Measurements from ENCODE around the gene PDC.
"Not testable (repeated sequence)": the region's sequence is repeated elsewhere in the genome, so short reads cannot be mapped to it uniquely, and the experiment has no call there.

The PDC gene

DNA sequence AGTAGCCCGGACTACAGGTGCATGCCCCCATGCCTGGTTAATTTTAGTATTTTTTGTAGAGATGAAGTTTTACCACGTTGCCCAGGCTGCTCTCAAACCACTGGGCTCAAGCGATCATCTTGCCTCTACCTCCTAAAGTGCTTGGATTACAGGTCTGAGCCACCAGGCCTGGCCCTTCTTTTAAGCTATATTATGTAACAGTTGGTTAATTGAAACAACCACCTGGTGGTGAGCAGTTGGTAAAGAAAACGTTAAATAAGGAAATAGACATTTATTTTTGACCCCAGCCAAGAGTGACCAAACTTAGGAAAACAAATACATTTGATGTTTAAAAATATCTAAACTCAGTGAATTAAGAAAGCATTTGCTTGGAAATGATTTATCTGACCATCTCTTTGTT lies 12.1 kb upstream of the PDC start:
- DNase-seq (ENCODE audit: low read depth in 2 of 3, low spot score in 1 of 3) = no peak

DNA sequence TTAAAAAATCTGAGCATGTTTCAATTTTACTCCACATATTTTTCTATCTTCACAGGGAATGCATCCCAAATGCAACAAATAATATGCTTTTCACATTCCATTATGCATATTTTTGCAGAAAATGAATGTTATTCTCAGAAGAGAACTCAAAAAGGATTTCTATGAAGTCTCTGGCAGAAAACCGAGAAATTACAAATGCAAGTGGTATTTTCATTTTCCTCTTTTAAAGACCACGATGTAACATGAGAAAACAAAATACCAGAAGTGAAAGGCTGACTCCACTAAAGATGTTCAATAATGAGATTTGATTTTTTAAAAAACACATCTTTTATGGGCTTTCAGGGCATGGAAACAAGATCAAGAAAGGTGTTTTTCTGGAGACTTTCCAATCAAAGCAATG lies 5.0 kb upstream of the PDC start:
- DNase-seq (ENCODE audit: low read depth in 2 of 3, low spot score in 1 of 3) = no peak

DNA sequence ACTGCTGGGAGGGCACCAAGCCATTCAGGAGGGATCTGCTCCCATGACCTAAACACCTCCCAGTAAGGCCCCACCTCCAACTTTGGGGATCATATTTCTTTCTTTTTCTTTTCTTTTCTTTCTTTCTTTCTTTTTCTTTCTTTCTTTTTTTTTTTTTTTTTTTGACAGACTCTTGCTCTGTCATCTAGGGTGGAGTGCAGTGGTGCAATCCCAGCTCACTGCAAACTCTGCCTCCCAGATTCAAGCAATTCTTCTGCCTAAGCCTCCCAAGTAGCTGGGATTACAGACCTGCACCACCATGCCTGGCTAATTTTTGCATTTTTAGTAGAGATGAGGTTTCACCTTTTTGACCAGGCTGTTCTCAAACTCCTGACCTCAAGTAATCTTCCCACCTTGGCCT lies 4.6 kb upstream of the PDC start:
- not testable (repeated sequence) for DNase-seq (ENCODE audit: low read depth in 2 of 3, low spot score in 1 of 3)

DNA sequence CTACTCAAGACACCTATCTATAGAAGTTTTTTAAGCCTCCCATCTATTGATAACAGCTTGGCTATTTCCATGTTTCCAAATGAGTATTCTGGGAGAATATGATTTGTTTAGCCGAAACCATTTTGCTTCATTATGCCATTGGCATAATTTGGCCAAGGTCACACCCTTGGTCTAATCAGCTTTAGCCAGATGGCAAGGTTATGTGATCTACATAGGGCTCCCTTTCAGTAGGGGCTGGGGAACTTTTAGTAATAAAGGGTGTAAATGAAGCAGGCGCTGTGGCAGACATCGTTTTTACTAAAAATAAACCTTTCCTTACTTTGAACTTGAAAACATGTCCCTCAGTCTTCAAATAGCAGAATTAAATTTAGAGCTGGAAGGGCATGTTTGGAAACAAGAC lies 3.0 kb upstream of the PDC start:
- DNase-seq (ENCODE audit: low read depth in 2 of 3, low spot score in 1 of 3) = no peak

DNA sequence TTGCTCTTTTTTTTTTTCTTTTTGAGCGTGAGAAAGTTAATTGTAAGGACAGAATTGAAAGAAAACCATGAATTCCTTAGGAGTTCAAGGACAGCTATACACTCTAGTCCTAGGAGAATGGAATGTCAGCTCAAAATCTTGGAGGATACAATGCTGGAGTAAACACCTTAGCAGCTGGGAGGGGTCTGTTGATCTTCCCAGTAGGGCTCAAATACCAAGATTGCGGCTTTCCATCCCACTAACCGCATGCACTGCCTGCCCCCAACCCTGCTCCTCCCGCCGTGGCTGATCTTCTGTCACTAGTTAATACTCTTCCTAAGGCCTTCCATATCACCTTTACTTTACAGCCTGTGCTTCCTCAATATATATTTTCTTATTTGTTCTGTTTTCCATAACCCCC lies 2.6 kb upstream of the PDC start:
- no peak for DNase-seq (ENCODE audit: low read depth in 2 of 3, low spot score in 1 of 3)

DNA sequence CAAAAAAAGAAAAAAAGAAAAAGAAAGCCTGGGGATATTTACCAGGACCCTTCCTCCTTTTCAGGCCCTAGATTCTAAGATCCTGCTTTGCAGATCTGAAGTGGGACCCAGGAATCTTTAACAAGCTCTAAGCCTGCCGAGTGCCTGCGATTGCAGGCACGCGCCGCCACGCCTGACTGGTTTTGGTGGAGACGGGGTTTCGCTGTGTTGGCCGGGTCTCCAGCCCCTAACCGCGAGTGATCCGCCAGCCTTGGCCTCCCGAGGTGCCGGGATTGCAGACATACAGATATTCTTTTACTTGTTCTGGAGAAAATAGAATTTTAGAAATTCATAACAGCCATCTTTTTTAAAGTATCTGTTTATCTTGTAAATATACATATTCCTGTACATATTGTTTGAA lies 1.8 kb downstream of the PDC start:
- not testable (repeated sequence) for DNase-seq (ENCODE audit: low read depth in 2 of 3, low spot score in 1 of 3)

DNA sequence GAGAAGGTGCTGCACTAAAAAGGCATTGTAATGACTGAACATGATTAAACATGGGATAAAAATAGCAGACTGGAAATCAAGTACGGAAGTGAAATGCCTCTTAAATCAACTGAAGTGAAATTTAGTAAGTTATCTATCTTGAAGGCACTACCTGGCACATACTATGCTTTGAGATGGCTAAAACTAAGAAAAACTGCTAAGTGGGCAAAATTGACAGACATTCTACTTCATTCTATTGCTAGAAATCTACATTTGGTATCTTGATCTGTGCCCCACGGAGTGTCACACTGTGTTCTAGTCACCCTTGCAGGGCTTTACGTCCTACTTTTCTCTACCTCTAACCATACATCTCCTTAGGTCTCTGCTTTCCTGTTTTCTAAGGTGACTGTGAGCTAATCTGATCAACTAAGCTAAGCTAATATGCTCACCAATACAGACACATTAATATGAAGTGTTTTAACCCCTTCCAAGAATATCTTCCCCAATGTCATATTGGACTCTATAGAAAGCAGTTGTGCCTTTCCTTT lies 4.1 kb downstream of the PDC start:
- DNase-seq (ENCODE audit: low read depth in 2 of 3, low spot score in 1 of 3) = no peak

DNA sequence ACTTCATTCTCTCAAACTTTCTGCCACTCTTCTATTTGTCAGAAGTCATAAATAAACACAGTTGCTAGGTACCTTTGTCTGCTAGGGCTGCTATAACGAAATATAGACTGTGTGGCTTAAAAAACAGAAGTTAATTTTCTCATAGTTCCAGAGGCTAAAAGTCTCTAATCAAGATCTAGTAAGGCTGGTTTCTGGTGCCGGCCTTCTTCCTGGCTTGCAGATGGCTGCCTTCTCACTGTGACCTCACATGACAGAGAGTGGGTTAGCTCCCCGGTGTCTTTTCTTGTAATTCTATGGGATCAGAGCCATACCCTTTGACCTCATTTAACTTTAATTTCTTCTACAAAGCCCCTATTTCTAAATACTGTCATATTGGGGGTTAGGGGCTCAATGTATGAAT lies 5.9 kb downstream of the PDC start:
- DNase-seq (ENCODE audit: low read depth in 2 of 3, low spot score in 1 of 3) = no peak

DNA sequence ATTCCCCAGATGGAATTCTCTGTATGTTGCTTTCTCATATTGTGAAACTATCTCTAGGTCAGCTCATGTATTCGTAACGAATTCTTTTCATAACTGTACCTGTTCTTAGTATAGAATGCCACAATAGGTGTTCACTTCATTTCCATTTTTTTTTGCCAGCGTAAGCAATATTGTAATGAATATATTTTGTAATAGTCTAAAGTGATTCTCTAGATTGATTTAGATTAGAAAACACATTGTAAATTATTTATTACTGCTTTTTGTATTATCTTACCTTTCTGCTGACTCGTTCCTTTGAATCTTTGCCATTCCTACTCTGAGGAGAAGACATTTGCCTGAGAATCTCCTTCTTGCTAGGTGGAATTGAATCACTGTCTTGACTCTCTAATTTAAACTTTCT lies 14.8 kb downstream of the PDC start:
- no peak for DNase-seq (ENCODE audit: low read depth in 2 of 3, low spot score in 1 of 3)

DNA sequence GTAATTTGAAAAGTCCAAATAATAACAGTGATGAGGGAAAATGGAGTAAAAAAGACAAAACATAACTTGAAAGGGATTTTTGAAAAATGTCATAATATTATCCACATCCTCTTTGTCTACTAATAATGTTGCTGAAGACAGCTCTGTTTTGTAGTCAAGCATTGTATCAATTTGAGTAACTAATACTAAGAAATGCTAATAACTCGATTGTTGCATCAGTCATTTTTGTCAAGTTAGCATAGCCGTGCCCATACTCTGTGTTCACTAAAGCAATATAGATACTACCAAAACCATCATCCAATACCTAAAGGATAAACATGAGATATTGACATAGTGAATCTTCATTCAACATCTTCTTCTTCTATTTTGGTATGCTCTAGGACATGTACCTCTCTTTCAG lies 17.3 kb downstream of the PDC start:
- DNase-seq (ENCODE audit: low read depth in 2 of 3, low spot score in 1 of 3) = no peak

DNA sequence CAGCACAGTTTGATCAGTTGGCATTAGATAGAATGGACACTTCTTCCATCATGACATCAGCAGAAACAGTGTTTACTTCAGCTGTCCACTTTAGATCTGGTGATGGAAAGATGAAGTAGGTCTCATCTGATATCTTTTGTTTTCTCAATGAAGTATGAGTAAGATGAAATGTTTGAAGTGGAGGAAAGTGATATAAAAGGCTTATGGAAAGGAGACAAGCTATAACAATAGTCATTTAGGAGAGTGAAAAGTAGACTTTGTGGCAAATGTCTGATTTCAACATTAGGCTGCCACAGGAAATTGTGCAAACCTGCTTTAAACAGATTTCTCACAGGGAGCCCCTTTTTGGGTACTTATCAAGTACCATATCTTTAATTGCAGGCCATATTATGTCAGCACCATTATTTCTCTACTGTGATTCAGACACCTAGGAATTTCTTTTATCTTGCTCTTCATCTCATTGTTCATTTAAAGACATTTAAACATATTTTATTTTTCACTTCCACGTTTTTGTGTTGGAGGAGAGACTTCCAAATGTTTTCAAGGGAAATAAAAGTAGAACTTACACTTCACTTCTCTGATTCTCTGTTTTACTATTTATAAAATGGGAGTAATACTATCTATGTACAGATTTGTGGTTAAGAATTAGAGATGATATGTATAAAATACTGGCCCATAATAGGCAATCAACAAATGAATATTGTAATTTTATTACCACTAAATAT lies 18.1 kb downstream of the PDC start:
- DNase-seq (ENCODE audit: low read depth in 2 of 3, low spot score in 1 of 3) = no peak

DNA sequence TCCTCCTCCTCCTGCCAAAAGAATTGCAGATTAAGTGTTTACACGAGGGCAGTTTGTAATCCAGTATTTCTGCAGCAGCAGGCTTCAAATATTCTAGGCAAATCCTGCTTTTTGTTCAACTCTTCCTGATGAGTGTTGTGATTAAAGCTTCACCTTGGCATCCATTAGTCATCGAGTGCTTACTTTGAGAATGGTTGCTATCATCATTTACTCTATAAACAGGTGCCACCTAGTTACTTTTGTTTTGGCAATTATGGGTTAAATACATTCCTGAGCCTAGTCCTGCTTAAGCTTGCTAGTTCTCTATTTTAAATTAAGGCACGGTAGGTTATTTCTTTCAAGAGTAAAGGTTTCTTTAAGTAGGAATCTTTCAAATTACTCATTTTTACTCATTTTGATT lies 20.3 kb downstream of the PDC start:
- no peak for DNase-seq (ENCODE audit: low read depth in 2 of 3, low spot score in 1 of 3)

DNA sequence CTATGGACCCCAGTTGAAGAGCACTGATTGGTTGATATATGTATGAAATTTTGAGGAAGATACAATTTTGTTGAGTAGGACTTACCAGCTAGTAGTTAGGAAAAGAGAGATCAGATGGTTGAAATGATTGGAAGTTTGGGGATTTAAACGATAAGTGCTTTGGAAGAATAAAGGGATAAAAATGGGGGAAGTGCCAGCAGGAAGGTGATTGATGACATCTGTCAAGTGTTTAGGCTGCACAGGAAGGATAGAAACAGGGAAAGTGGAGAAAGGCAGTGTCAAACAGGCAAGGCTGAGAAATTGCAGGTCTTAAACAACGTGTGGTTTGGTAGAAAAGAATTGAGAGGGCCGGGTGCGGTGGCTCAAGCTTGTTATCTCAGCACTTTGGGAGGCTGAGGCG lies 22.3 kb downstream of the PDC start:
- no peak for DNase-seq (ENCODE audit: low read depth in 2 of 3, low spot score in 1 of 3)

DNA sequence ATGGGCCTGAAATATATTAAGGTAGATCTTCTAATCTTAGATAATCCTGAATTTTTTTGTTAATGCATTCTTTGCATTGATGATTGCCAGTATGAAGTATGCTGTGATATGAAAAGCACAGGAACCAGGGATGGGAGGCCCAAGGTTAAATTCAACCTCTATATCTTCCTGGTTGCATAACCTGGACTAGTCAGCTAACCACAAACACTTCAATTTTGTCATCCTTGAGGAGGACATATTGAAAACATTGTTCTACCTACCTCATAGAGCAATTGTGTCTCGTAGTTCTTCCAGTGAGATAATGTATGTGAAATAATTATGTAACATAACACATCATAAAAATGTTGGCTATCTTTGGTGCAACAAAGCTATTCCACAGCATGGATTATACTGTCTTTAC lies 25.6 kb downstream of the PDC start:
- DNase-seq (ENCODE audit: low read depth in 2 of 3, low spot score in 1 of 3) = no peak

DNA sequence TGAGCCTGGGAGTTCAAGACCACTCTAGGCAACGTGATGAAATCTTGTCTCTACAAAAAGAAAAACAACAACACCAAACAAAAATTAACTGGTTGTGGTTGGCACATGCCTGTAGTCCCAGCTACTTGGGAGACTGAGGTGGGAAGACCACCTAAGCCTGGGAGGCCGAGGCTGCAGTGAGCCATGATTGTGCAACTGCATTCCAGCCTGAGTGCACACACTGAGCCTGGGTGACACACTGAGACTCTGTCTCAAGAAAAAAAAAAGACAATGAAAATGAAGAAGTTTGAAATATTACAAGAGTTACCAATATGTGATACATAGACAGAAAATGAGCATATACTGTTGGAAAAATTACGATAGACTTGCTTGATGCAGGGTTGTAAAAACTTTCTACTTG lies 31.9 kb downstream of the PDC start:
- no peak for DNase-seq (ENCODE audit: low read depth in 2 of 3, low spot score in 1 of 3)

DNA sequence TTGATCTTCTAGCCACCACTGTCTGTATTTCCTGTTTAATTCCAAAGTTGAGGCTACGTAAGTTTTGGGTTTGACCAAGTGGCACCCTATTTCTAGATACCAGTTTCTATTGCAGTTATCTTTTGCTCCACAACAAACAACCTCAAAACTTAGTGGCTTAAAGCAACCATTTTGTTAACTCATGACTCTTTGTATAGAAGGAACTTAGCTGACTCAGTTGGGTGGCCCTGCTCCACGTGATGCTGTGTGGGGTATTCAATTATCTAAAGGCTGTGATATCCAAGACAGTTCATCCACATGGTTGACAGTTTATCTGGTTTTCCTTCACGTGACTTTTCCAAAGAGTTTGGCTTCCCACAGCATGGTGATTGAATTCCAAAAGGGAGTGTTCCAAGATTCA lies 34.8 kb downstream of the PDC start:
- DNase-seq (ENCODE audit: low read depth in 2 of 3, low spot score in 1 of 3) = no peak

DNA sequence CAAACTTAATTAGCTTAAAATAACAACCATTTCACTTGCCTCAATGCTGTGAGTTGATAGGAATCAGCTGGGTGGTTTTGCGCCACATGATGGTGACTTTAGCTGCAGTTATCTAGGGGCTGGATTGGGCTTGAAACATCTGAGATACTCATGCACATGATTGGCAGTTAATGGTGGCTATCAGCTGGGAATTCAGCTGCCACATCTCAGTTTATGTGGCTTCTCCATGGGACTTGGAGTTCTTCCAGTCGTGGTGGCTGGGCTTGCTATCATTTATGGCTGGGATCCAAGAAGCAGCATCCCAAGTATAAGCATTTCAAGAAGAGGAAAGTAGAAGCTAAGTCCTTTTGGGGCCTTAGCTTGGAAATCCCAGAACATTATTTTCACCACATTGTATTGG lies 36.4 kb downstream of the PDC start:
- no peak for DNase-seq (ENCODE audit: low read depth in 2 of 3, low spot score in 1 of 3)

DNA sequence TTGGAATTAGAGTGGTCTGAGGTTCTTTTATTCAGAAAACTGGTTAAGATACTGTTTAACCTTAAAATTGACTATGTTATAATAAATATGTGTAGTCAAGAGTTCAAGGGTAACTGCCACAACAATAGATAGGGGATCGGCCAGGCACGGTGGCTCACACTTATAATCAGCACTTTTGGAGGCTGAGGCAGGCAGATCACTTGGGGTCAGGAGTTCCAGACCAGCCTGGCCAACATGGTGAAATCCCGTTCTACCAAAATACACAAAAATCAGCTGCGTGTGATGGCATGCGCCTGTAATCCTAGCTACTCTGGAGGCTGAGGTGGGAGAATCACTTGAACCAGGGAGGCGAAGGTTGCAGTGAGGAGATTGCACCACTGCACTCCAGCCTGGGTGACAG lies 39.5 kb downstream of the PDC start:
- no peak for DNase-seq (ENCODE audit: low read depth in 2 of 3, low spot score in 1 of 3)

DNA sequence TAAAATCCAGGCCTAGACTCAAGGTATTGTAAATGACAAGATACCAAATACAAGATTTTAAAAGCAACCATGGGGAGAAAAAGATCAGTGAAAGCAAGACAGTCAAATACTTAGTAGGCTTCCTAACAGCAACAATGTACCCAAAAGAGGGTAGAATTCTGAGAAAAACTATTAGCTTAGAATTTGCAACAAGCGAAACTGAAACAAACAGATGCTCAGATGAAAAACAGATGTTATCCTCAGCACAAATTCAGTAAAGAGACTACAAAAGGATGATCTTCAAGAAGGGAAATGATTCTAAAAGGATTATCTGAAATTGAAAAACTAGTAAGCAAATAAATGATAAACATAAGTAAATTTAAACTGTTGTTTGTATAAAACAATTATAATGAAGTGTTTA lies 40.0 kb downstream of the PDC start:
- no peak for DNase-seq (ENCODE audit: low read depth in 2 of 3, low spot score in 1 of 3)

DNA sequence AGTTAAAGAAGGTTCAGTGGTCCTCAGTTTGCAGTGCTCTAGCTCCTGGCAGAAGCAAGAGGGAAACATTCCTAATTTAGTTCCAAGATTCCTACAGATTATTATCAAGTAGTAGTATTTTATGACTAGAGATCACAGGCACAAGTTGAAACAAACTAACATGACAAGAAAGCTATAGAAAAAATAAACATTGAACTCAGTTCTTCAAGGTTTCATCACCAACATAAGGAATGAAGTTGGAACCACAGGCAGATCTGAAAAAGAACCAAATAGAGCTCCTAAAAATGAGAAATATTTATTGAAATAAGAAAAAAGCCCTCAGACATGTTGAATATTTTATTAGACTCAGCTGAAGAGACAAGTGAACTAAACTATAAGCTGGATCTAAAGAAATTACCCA lies 40.6 kb downstream of the PDC start:
- DNase-seq (ENCODE audit: low read depth in 2 of 3, low spot score in 1 of 3) = no peak

DNA sequence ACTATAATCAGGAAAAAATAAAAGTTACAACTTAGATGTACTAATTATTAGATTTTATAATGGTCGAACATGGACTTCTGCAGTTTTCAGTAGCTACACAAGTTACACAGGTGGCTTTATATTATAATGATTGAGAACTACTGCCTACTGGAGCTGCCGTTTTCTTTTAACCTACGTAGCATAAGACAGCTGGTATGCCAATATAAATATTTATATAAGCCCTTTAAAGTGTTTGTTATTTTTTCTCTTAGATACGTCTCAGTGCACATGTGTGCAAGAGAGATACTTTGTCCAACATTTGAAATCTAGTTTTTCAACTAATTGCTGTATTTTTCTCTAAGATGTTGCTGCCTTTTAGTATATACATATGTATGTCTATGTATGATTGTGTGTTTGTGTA lies 42.4 kb downstream of the PDC start:
- no peak for DNase-seq (ENCODE audit: low read depth in 2 of 3, low spot score in 1 of 3)

DNA sequence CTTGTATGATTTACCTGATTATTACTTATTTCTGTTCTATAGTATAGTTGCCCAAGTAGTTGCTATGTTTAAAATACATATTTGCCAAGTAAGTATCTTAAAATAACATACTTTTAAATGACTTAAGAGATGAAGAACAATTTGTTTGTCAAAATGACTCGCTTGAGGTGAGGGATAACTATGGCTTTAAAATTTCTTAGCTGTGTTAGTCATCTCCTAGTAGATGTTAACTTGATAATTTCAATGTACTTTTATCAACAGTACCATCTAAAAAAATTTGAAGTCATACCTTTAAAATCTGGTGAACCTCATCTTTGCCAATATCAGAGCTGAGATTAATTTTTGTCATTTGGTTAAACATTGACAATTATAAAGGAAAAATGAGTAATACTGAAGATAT lies 47.6 kb downstream of the PDC start:
- no peak for DNase-seq (ENCODE audit: low read depth in 2 of 3, low spot score in 1 of 3)

DNA sequence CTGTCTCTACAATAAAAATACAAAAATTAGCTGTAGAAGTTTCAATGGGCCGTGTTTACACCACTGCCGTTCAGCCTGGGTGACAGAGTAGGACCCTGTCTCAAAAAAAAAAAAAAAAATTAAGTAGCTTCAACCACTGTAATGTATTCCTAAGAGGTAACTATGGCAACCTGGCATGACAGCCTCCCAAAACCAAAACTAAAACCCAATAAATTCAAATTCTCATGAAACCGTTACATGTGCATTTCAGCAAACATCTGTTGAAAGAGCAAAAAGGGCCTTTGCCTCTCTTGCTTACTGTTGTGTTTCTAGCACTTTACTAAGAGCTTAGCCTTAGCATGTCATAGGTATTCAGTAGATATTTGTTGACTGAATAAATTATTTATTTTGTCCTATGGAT lies 51.8 kb downstream of the PDC start:
- no peak for DNase-seq (ENCODE audit: low read depth in 2 of 3, low spot score in 1 of 3)
